GM12864 (cell line): ENCODE data around the gene SPARC.

ENCODE experiments used
- DNase-seq: peaks from one replicate; pipeline ENCODE4 v3.0.0-alpha.2; 2011; ENCODE audit warnings: low read depth
- H3K4me3 ChIP-seq: 2 replicates; pipeline ENCODE4 v1.5.1; 2011; ENCODE audit warnings: mild to moderate bottlenecking, low read depth, low read length, control low read depth
- TF ChIP-seq, protein P1 (sequence below): IDR thresholded peaks from 2 replicates; pipeline ENCODE4 v1.5.1; 2011; ENCODE audit warnings: low read depth, mild to moderate bottlenecking, moderate library complexity, low read length, control low read depth, inconsistent platforms; ENCODE audit errors: missing control alignments

The SPARC gene

DNA sequence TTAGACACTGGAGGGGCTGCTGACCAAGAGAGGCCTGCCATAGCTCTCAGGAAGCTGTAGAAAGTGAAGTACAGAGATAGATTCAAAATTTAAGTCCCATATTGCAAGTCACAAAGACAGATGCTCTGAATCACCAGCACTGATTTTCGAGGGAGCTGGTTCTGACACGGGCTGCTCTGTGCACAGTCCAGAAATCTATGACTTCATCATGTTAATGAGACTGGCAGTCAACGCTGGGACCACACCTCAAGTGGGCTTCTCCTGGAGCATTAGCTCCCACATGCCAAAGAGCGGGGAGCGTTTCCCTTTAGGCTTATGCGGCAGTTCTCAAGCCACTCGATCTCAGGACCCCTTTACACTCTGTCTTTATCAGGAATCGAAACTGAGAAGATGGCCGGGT is 61.4 kb downstream of the SPARC start:
- DNase-seq: no peak

DNA sequence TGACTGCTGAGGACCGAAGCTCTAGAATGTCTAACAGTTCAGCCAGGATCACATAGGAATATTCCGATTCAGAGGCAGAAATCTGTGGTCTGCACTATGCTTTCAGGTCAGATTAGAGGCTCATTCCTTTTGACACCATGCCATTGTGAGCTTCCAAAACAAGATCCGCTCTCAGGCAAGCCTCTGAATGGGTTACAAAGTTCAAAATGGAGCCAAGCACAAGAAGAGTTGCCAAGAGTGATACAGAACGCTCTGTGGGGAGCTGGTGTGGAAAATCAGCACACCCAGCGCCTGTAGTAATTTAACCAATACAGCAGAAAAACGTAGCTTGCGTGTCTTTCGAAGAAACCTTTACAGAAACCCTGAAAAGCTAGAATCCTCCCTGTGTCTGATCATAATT is 62.2 kb downstream of the SPARC start:
- H3K4me3 ChIP-seq: no peak overlapping the region
- TF ChIP-seq, protein P1, sequence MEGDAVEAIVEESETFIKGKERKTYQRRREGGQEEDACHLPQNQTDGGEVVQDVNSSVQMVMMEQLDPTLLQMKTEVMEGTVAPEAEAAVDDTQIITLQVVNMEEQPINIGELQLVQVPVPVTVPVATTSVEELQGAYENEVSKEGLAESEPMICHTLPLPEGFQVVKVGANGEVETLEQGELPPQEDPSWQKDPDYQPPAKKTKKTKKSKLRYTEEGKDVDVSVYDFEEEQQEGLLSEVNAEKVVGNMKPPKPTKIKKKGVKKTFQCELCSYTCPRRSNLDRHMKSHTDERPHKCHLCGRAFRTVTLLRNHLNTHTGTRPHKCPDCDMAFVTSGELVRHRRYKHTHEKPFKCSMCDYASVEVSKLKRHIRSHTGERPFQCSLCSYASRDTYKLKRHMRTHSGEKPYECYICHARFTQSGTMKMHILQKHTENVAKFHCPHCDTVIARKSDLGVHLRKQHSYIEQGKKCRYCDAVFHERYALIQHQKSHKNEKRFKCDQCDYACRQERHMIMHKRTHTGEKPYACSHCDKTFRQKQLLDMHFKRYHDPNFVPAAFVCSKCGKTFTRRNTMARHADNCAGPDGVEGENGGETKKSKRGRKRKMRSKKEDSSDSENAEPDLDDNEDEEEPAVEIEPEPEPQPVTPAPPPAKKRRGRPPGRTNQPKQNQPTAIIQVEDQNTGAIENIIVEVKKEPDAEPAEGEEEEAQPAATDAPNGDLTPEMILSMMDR: no peak
- no peak for DNase-seq

More for the DNA sequence above, 61.4 kb downstream of the SPARC start:
- no peak overlapping the region for H3K4me3 ChIP-seq
- TF ChIP-seq, protein P1: no peak

DNA sequence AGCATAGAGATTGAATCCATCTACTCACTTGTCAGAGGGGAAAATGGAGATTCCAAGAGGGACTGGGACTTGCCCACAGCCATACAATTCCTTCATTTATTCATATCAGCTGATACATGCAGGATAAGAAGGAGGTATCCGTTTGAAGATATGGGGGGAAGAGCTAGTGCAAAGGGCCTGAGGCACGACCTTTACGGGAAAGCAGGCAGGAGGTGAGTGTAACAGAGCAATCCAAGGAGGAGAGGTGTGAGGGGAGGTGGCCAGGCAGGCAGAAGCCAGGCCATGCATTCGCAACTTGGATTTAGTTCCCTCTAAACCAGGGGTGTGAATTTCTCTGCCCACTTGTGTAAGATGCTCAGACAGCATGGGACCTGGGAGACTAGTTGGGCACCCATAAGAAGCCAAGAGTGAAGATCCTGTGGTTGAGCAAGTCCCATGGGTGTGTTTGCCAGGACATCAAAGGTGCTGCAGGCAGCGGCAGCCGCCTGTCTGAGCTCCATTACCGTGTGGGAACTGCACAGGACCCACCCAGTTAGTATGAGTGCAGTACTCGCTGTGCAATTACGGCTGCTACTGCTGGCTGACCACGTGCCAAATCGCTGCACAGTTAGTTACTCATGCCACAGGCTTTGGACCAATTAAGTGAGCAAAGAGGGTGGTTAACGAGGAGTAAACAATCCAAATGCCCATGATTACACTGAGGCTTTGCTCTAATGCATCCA is 64.2 kb downstream of the SPARC start:
- TF ChIP-seq, protein P1: no peak
- DNase-seq: no peak
- no peak overlapping the region for H3K4me3 ChIP-seq

DNA sequence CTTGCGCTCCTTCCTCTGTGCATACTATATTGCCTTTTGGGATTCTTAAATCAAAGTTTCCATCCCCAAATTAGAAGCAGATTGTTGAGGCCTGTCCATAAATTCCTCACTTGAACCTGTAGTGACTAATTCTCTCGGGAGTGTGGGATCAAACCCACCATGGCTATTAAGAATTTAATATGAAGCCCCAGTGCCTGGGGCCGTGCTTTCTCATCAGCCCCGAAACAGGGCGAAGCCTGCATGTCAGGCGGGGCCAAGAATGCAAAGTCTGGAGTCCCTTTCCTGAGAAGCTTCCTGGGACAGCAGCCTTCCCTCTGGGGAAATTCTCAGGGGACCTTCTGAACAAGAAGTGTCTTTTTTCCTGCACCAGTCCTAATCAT is 66.3 kb downstream of the SPARC start:
- no peak overlapping the region for H3K4me3 ChIP-seq
- TF ChIP-seq, protein P1: no peak
- DNase-seq: no peak

DNA sequence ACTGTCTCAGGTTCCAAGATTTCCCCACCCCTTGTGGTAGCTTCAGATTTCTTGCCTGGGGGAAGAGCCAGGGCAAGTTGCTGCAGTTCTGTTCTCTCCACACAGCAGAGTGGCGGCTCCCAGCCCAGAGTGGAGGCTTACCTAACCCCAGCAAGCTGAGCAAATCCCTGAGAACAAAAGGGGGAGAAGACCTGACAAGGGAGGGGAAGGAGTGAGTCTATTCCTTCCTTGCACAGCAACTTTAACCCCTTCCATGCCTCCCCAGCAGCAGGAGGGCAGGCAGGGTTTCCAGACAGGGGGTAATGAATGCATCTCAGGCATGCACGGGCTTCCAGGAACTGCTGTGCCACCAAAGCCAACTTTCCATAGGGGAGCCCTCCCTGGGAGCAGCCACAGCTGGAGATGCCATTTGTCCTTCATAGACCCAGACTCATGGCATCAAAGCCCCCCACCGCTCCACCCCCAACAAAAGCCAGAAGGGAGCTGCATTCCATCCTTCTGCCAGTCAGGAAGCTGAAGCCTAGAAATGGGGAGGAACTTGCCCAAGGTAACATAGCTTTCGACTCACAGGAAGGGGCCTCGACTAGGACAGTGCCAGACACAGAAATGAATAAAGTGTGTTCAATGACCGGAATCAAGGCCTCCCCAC is 66.8 kb downstream of the SPARC start:
- TF ChIP-seq, protein P1: no peak

GRCh38 chr5:151618907-151619306 is 67.8 kb downstream of the SPARC start:
- DNase-seq: no peak
- H3K4me3 ChIP-seq: no peak overlapping the region
- TF ChIP-seq, protein P1: no peak

More for the DNA sequence above, 66.8 kb downstream of the SPARC start:
- no peak overlapping the region for H3K4me3 ChIP-seq
- DNase-seq: no peak
